K562 (cell line): Measurements from ENCODE around the gene ZNF805. TPM values are rescaled to one million over a fixed set of nuclear protein-coding genes. Genes with fewer than 3 reads are reported as not detected.

Experiments used
- CBX1 ChIP-seq: sonication (generic); IDR thresholded peaks from 2 replicates; pipeline ENCODE4 v1.6.1; 2016; ENCODE audit warnings: antibody characterized with exemption, low read depth, mild to moderate bottlenecking
- CXXC5 ChIP-seq: fragments of 250-450 bp; sonication (Bioruptor Pico); IDR thresholded peaks from 2 replicates; pipeline ENCODE4 v1.8.0; 2022; ENCODE audit warnings: inconsistent platforms, mild to moderate bottlenecking, moderate library complexity
- ZBED1 ChIP-seq: IDR thresholded peaks from 2 replicates; pipeline ENCODE4 v1.6.1; 2014
- ZNF316 ChIP-seq: fragments of 450-650 bp; IDR thresholded peaks from 2 replicates; pipeline ENCODE4 v1.6.1; 2016
- ZNF354B ChIP-seq: fragments of 250-450 bp; sonication (Bioruptor Pico); IDR thresholded peaks from 2 replicates; pipeline ENCODE4 v1.4.0; 2020
- polyA plus RNA-seq, 8 experiments: library from polyadenylated mRNA; depleted of rRNA in 4 of 8; stranded (reverse) in 5 of 8; unstranded in 3 of 8; fragments of >200 nt; fragmentation: Nextera tagmentation in 2 of 8; fragmentation: Illumina TruSeq in 1 of 8; extraction: Ambion mirVana in 2 of 8; extraction: Trizol in 1 of 8; gene quantifications; 2 replicates each; pipeline versions ENCODE4 v1.2.1 to v1.2.3, GENCODE V29; 2011 to 2014; ENCODE audit warnings: inconsistent platforms in 1 of 8, missing spikeins in 1 of 8
- total RNA-seq, 7 experiments: library from RNA; depleted of rRNA in 6 of 7; stranded (reverse); fragments of >200 nt in 6 of 7; fragmentation: Illumina TruSeq in 2 of 7; extraction: Trizol in 2 of 7; gene quantifications; 2 replicates each; pipeline versions ENCODE4 v1.2.1 to v1.2.3, GENCODE V29; 2011 to 2021; ENCODE audit warnings: low replicate concordance in 1 of 7
- TF ChIP-seq, protein P1 (sequence below): fragments of 450-650 bp; formaldehyde crosslinking; IDR thresholded peaks from 2 replicates; pipeline ENCODE4 v1.4.0; 2020; ENCODE audit warnings: mild to moderate bottlenecking, mixed read lengths
- TF ChIP-seq, protein P2 (sequence below): fragments of 200-600 bp; sonication (generic); IDR thresholded peaks from one replicate; pipeline ENCODE4 v1.6.1; 2012; ENCODE audit warnings: mild to moderate bottlenecking, low read depth, low read length, inconsistent platforms
- TF ChIP-seq, protein P3 (sequence below): fragments of 250-450 bp; sonication (Bioruptor Pico); IDR thresholded peaks from 2 replicates; pipeline ENCODE4 v1.5.0; 2020; ENCODE audit warnings: mild to moderate bottlenecking, borderline replicate concordance
- TF ChIP-seq, protein P4 (sequence below): fragments of 250-450 bp; sonication (Bioruptor Pico); IDR thresholded peaks from 2 replicates; pipeline ENCODE4 v1.8.0; 2021; ENCODE audit warnings: moderate library complexity, mild to moderate bottlenecking, inconsistent platforms

The ZNF805 gene
- total and polyA plus RNA-seq, 9 of the 15 experiments (the other 6 are each of a cell fraction or from before 2014, with no cell fraction given) = 0.32 to 6.7 (median 3.9) TPM

DNA sequence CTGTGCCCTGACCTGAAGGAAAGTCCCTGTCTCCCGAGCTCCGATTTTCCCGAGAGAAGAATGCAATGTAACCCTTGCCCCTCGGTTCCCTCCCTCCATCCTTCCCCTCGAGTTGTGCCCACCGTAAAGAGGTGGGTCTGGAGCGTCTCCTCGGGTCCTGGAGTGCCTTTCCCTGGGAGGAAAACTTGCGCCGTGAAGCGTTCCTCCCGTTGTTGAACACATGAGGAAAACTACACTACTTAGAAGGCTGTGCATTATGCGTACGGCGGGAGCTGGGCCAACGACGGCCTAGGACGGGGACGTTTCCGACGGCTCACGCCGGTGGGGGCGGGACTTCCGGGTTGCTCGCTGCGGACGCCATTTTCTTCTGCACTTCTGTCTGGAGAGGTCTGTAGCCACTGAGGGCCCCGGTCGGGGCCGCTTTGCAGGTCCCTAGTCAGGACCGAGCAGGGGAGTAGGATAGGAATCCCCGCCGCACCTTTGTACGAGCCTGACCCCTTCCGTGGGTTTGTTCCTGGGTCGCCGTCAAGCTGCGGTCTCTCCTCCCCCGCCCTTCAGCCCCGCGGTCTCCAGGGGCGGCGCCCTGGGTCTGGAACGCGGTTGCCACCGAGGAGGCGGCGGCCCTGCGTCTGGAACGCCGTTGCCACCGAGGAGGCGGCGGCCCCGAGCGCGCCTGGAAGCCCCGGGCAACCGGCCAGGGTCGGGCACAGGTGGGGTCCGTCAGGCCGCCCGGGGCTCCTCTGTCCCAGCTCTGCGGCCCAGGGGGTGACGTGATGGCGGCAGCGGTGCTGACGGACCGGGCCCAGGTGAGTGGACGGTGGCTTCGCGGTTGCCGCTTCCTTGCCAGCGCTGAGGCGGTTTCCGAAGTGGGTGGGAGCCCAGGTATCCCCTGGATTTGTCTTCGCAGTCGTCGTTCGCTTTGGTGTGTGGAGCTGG, 49.0 kb upstream of the ZNF805 start, which contains the start of gene ZNF264 (continued):
- TF ChIP-seq, protein P1, sequence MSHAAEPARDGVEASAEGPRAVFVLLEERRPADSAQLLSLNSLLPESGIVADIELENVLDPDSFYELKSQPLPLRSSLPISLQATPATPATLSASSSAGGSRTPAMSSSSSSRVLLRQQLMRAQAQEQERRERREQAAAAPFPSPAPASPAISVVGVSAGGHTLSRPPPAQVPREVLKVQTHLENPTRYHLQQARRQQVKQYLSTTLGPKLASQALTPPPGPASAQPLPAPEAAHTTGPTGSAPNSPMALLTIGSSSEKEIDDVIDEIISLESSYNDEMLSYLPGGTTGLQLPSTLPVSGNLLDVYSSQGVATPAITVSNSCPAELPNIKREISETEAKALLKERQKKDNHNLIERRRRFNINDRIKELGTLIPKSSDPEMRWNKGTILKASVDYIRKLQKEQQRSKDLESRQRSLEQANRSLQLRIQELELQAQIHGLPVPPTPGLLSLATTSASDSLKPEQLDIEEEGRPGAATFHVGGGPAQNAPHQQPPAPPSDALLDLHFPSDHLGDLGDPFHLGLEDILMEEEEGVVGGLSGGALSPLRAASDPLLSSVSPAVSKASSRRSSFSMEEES (CRISPR knock-in tag) = no peak
- TF ChIP-seq CXXC5 = peak; percentile 84
- TF ChIP-seq, protein P2, sequence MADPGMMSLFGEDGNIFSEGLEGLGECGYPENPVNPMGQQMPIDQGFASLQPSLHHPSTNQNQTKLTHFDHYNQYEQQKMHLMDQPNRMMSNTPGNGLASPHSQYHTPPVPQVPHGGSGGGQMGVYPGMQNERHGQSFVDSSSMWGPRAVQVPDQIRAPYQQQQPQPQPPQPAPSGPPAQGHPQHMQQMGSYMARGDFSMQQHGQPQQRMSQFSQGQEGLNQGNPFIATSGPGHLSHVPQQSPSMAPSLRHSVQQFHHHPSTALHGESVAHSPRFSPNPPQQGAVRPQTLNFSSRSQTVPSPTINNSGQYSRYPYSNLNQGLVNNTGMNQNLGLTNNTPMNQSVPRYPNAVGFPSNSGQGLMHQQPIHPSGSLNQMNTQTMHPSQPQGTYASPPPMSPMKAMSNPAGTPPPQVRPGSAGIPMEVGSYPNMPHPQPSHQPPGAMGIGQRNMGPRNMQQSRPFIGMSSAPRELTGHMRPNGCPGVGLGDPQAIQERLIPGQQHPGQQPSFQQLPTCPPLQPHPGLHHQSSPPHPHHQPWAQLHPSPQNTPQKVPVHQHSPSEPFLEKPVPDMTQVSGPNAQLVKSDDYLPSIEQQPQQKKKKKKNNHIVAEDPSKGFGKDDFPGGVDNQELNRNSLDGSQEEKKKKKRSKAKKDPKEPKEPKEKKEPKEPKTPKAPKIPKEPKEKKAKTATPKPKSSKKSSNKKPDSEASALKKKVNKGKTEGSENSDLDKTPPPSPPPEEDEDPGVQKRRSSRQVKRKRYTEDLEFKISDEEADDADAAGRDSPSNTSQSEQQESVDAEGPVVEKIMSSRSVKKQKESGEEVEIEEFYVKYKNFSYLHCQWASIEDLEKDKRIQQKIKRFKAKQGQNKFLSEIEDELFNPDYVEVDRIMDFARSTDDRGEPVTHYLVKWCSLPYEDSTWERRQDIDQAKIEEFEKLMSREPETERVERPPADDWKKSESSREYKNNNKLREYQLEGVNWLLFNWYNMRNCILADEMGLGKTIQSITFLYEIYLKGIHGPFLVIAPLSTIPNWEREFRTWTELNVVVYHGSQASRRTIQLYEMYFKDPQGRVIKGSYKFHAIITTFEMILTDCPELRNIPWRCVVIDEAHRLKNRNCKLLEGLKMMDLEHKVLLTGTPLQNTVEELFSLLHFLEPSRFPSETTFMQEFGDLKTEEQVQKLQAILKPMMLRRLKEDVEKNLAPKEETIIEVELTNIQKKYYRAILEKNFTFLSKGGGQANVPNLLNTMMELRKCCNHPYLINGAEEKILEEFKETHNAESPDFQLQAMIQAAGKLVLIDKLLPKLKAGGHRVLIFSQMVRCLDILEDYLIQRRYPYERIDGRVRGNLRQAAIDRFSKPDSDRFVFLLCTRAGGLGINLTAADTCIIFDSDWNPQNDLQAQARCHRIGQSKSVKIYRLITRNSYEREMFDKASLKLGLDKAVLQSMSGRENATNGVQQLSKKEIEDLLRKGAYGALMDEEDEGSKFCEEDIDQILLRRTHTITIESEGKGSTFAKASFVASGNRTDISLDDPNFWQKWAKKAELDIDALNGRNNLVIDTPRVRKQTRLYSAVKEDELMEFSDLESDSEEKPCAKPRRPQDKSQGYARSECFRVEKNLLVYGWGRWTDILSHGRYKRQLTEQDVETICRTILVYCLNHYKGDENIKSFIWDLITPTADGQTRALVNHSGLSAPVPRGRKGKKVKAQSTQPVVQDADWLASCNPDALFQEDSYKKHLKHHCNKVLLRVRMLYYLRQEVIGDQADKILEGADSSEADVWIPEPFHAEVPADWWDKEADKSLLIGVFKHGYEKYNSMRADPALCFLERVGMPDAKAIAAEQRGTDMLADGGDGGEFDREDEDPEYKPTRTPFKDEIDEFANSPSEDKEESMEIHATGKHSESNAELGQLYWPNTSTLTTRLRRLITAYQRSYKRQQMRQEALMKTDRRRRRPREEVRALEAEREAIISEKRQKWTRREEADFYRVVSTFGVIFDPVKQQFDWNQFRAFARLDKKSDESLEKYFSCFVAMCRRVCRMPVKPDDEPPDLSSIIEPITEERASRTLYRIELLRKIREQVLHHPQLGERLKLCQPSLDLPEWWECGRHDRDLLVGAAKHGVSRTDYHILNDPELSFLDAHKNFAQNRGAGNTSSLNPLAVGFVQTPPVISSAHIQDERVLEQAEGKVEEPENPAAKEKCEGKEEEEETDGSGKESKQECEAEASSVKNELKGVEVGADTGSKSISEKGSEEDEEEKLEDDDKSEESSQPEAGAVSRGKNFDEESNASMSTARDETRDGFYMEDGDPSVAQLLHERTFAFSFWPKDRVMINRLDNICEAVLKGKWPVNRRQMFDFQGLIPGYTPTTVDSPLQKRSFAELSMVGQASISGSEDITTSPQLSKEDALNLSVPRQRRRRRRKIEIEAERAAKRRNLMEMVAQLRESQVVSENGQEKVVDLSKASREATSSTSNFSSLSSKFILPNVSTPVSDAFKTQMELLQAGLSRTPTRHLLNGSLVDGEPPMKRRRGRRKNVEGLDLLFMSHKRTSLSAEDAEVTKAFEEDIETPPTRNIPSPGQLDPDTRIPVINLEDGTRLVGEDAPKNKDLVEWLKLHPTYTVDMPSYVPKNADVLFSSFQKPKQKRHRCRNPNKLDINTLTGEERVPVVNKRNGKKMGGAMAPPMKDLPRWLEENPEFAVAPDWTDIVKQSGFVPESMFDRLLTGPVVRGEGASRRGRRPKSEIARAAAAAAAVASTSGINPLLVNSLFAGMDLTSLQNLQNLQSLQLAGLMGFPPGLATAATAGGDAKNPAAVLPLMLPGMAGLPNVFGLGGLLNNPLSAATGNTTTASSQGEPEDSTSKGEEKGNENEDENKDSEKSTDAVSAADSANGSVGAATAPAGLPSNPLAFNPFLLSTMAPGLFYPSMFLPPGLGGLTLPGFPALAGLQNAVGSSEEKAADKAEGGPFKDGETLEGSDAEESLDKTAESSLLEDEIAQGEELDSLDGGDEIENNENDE = no peak
- 0 out of 2 replicates have a peak, but pooled peaks have one; percentile 49 for TF ChIP-seq CBX1
- TF ChIP-seq, protein P3, sequence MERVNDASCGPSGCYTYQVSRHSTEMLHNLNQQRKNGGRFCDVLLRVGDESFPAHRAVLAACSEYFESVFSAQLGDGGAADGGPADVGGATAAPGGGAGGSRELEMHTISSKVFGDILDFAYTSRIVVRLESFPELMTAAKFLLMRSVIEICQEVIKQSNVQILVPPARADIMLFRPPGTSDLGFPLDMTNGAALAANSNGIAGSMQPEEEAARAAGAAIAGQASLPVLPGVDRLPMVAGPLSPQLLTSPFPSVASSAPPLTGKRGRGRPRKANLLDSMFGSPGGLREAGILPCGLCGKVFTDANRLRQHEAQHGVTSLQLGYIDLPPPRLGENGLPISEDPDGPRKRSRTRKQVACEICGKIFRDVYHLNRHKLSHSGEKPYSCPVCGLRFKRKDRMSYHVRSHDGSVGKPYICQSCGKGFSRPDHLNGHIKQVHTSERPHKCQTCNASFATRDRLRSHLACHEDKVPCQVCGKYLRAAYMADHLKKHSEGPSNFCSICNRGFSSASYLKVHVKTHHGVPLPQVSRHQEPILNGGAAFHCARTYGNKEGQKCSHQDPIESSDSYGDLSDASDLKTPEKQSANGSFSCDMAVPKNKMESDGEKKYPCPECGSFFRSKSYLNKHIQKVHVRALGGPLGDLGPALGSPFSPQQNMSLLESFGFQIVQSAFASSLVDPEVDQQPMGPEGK = no peak
- no peak for TF ChIP-seq ZNF316
- TF ChIP-seq, protein P4, sequence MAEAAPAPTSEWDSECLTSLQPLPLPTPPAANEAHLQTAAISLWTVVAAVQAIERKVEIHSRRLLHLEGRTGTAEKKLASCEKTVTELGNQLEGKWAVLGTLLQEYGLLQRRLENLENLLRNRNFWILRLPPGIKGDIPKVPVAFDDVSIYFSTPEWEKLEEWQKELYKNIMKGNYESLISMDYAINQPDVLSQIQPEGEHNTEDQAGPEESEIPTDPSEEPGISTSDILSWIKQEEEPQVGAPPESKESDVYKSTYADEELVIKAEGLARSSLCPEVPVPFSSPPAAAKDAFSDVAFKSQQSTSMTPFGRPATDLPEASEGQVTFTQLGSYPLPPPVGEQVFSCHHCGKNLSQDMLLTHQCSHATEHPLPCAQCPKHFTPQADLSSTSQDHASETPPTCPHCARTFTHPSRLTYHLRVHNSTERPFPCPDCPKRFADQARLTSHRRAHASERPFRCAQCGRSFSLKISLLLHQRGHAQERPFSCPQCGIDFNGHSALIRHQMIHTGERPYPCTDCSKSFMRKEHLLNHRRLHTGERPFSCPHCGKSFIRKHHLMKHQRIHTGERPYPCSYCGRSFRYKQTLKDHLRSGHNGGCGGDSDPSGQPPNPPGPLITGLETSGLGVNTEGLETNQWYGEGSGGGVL (CRISPR knock-in tag) = no peak
- no peak for TF ChIP-seq ZNF354B (CRISPR knock-in tag)
- TF ChIP-seq ZBED1 = no peak
